HPDE6-E6E7 (cell line): Measurements from ENCODE around the gene ARHGEF7.
"Not testable (repeated sequence)": the region's sequence is repeated elsewhere in the genome, so short reads cannot be mapped to it uniquely, and the experiment has no call there.

ENCODE experiments used
- DNase-seq: peaks from one replicate; pipeline ENCODE4 v3.0.0; 2011; ENCODE audit warnings: missing footprints; ENCODE audit errors: extremely low spot score

ARHGEF7 gene, protein sequence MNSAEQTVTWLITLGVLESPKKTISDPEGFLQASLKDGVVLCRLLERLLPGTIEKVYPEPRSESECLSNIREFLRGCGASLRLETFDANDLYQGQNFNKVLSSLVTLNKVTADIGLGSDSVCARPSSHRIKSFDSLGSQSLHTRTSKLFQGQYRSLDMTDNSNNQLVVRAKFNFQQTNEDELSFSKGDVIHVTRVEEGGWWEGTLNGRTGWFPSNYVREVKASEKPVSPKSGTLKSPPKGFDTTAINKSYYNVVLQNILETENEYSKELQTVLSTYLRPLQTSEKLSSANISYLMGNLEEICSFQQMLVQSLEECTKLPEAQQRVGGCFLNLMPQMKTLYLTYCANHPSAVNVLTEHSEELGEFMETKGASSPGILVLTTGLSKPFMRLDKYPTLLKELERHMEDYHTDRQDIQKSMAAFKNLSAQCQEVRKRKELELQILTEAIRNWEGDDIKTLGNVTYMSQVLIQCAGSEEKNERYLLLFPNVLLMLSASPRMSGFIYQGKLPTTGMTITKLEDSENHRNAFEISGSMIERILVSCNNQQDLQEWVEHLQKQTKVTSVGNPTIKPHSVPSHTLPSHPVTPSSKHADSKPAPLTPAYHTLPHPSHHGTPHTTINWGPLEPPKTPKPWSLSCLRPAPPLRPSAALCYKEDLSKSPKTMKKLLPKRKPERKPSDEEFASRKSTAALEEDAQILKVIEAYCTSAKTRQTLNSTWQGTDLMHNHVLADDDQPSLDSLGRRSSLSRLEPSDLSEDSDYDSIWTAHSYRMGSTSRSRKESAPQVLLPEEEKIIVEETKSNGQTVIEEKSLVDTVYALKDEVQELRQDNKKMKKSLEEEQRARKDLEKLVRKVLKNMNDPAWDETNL

DNA sequence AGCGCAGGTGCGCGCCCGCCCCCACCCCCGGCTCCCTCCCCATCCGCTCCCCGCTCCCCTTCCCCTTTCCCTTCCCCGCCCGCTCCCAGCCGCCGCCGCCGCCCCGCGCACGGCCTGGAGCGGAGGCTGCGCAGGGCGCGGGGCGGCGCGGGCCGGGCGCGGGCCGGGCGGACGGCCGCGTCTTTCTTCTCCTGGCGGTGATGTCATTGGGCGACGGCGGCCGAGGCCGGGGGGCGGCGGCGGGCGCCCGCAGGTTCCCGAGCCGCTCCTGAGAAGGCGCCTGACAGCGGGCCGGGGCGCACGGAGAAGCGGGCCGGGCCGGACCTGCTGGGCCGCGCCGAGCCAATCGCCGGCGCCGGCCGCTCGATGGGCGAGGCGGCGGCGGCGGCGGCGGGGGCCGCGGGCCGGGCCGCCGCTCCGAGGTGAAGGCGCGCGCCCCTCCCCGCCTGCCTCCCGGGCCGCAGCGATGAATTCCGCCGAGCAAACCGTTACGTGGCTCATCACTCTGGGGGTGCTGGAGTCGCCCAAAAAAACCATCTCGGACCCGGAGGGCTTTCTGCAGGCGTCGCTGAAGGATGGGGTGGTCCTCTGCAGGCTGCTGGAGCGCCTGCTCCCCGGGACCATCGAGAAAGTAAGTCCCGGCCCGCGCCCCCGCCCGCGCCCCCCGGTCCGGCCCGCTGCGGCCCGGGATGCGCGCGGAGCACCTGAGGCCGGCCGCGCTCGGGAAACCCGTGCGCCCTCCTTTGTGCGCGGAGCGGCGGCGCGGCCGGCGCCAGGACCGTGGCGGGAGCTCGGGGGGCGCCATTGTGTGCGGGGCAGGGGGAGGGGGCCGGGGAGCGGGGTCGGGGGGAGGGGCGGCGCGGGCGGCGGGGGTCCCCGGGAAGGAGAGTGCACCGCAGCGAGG lies at the start of gene ARHGEF7:
Gene ARHGEF7 (plus strand): TSS at position 250 of the 904 bp plus-strand sequence. CDS start 217 bp downstream, at position 467.
- no peak for DNase-seq

DNA sequence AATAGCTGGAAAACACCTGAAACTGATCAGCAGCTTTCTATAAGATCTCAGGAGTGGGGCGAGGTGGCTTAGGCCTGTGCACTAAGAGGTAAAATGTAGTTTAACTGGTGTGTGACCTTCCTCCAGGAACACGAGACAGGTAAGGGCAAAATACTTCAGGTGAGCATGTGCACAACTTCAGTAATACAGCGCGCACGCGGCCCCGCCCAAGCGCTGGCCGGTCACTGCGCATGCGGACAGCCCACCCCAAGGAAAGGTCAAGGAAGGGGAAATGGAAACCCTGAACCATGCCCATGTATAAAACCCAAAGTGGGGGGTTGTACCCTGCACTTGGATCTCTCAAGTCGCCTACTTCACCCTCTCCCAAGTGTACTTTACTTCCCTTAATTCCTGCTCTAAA lies 49.4 kb upstream of the ARHGEF7 start:
- DNase-seq, result no peak

DNA sequence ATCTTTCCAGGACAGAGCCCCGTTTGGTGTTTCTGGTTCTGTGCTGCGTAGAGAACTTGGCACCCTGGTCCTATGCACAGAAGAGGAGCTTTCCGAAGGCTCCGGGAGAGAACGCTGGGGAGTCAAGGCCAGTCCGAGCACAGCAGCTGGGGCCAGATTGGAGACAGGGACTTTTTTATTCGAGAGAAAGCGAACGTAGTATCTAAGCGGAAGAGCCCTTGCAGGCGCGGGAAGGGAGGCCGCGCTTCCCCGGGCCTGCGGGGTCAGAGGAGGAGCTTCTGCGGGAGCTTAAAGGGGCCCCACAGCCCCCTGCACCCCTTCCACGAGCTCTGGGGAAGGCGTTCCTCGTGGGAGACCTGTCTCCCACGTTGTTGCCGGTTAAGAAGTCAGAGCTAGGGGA lies 48.6 kb upstream of the ARHGEF7 start:
- no peak for DNase-seq

DNA sequence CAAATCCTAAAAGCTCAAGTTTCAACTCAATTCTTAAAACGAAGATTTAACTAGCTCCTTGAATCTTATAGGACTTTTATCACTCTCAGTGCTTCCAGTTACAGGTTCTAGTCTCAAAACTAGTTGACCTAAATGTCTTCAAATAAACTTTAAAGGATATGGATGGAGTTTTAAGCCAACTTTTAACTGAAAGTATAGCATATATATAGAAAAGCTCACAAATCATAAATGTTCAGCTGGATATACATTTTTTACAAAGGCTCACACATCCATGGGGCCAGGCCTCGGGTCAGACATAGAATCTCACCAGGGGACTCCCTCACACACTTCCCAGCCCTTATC lies 47.1 kb upstream of the ARHGEF7 start:
- DNase-seq, result no peak

DNA sequence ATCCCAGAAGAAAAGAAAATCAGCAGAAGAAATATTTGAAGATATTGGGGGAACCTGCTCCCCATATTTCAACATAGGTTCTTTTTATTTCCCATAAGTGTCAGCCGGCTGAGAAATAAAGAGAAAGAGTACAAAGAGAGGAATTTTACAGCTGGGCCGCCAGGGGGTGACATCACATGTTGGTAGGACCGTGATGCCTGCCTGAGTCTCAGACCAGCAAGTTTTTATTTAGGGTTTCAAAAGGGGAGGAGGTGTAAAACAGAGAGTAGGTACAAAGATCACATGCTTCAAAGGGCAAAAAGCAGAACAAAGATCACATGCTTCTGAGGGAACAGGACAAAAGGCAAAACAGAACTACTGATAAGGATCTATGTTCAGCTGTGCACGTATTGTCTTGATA lies 44.0 kb upstream of the ARHGEF7 start:
- not testable (repeated sequence) for DNase-seq

DNA sequence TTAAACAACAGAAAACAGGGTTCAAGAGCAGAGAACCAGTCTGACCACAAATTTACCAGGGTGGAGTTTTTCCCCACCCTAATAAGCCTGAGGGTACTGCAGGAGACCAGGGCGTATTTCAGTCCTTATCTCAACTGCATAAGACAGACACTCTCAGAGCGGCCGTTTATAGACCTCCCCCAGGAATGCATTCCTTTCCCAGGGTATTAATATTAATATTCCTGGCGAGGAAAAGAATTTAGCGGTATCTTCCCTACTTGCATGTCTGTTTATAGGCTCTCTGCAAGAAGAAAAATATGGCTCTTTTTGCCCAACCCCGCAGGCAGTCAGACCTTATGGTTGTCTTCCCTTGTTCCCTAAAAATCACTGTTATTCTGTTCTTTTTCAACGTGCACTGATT lies 43.6 kb upstream of the ARHGEF7 start:
- DNase-seq, result not testable (repeated sequence)

DNA sequence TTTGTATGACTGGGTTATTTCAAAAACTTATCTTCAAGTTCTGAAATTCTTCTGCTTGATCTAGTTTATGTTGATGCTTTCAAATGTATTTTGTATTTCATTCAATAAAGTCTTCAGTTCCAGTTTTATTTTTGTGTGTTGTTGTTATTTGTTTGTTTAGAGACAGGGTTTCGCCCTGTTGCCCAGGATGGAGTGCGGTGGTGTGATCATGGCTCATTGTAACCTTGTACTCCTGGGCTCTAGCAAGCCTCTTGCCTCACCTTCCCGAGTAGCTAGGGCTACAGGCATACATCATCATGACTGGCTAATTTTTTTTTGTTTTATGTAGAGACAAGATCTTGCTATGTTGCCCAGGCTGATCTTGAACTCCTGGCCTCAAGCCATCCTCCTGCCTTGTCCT lies 40.3 kb upstream of the ARHGEF7 start:
- no peak for DNase-seq

DNA sequence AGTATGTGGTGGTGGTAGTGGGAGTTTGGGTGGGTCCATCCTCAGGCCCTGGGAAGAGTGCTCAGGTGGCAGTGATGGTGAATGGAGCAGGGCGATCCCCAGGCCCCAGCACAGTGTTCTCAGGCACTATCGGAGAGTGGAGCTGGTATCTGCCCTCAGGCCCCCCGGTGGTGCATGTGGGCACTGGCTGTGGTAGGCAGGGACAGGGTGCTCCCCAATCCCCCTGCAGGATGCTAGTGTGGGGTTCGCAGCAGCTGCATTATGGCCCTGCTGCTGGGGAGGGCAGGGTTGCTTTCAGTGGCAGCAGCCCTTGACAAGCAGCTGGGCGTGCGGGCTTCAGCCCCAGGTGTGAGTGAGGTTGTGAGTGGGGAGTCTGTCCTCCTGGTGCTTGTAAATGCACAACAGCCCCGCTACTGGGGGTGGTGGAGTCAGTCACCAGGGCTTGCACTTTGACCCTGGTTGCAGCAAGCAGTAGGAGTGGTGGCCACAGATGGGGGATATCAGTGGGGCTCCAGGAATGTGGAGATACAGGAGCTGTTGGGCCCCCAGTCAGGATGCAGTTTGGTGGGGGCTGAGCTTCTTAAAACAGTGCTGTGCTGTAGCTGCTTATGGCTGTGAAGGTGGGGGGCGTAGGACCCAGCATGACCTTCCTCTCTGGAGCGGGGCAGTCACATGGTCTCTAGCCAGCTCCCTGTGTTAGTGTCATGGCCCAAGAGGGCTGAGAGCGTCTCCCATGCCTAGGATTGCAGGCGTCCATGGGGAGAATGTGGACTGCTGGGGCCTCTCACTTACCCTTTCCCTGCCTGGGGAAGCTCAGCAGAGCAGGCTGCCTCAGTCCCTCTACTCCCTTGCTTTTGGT lies 38.7 kb upstream of the ARHGEF7 start:
- DNase-seq, result no peak

DNA sequence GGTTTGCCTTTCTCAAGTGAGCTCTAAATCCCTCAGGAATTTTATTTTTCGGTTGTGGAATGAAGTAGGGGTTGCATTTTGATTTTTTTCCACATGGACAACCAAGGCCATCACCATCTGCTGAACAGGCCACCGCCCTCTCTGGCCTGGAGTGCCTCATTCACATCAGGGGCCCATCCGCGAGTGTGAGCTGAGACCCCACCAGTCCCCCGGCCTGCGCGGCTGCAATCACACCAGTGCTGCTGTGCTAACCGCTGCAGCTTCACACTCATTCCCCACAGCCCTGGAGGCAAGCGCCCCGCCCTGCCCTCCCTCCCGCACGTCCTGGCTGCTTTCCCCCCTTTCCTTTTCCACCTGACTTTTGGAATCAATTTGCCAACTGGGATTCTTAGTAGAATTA lies 35.7 kb upstream of the ARHGEF7 start:
- no peak for DNase-seq

DNA sequence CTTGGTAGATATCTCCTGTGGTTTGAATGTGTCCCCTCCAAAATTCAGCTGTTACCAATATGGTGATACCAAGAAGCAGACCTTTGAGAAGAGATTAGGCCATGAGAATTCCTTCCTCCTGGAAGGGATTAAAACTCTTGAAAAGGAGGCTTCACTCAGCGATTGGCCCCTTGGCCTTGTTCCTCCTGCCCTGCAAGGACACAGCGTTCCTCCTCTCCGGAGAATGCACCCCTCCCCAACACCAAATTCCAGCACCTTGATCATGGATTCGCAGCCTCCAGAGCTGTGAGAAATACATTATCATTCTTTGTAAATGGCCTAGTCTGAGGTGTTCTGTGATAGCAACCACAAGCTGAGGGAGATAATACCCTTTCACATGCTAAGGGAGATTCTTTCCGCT lies 34.5 kb upstream of the ARHGEF7 start:
- no peak for DNase-seq

DNA sequence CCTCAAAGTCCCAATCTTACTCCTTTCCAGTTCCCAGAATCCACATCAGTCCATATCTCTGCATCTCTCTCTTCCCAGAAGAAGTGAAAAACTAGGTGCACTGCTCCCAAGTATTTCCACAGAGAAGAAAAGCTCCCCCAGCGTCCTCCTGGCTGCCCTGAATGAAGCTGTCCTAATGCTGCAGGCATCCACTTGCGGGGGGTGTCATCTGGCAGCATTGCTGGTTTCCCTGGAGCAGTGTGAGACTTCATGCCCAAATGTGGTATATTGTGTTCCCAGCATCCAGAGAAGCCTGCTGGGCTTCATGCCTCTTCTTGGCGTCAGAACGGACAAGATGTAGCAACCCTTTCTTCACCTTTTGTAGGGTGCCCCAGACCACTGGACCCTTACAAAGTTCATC lies 32.9 kb upstream of the ARHGEF7 start:
- DNase-seq, result no peak

DNA sequence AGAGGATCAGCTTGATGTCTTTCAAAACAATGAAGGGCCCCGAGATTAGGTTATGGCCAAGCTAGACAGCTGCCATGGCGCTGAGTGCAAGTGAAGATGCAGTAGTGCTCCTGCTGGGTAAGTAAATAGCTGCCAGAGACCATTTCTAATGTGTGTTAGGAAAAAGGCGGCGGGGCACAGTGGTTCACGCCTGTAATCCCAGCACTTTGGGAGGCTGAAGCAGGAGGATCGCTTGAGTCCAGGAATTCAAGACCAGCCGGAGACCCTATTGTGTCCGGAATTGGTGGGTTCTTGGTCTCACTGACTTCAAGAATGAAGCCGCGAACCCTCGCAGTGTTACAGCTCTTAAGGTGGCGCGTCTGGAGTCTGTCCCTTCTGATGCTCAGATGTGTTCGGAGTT lies 32.3 kb upstream of the ARHGEF7 start:
- not testable (repeated sequence) for DNase-seq

DNA sequence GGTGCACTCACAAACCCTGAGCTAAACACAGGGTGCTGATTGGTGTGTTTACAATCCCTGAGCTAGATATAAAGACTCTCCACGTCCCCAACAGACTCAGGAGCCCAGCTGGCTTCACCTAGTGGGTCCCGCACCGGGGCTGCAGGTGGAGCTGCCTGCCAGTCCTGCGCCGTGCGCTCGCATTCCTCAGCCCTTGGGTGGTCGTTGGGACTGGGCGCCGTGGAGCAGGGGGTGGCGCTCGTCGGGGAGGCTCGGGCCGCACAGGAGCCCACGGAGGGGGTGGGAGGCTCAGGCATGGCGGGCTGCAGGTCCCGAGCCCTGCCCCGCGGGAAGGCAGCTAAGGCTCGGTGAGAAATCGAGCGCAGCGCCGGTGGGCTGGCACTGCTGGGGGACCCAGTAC lies 31.4 kb upstream of the ARHGEF7 start:
- DNase-seq, result not testable (repeated sequence)

DNA sequence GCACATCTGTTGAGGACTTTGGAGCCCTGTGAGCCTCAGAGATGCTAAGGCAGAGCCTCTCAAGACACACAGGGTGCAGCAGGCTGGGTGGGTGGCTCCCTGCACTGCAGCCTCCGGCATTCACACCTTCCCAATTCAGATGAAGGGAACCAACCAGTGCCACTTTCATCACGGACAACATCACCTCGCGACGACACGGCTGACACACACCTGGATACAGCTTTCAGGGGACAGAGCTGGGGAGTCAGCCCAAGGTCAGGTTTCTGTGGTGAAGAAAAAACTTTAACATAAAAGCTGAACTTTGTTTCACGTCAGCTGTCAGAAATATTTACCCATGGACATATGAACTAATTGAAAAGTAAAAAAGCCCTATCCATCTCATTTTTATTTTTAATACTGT lies 24.9 kb upstream of the ARHGEF7 start:
- no peak for DNase-seq

DNA sequence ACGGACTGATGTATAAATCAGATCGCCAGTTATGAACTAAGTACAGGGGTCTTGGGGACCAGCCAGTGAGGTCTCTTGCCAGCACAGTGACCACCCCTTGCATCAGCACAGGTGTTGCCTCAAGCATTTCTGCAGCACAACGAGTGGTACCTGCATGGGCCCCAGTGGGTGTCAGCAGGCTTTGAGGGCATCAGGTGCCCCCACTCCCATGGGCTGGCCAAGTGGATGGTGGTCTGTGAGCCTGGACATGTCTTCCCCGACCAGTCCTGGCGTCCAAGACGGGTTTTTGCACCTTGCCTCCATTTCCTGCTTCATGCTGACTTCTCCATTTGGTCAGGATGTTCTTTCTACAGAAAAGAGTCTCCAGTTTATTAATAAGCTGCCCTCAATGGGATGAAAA lies 22.4 kb upstream of the ARHGEF7 start:
- no peak for DNase-seq

DNA sequence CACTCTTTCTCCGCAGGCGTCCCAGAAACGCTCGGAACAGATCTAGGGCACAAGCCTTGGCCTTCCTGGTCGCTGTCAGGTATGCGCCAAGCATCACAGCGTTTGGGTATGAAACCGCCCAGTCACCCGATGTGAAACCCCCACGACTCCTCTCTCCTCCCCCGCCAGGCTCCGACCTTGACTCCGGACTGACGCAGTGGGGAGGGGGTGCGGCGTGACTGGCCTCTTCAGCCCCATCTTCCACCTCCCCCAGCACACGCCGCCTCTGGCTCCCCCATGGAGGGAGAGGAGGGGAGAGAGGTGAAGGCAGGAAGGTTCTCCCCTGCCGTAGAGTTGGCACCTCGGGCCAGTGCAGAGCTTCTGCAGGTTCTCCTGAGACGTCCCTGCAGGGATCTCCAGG lies 22.0 kb upstream of the ARHGEF7 start:
- no peak for DNase-seq

DNA sequence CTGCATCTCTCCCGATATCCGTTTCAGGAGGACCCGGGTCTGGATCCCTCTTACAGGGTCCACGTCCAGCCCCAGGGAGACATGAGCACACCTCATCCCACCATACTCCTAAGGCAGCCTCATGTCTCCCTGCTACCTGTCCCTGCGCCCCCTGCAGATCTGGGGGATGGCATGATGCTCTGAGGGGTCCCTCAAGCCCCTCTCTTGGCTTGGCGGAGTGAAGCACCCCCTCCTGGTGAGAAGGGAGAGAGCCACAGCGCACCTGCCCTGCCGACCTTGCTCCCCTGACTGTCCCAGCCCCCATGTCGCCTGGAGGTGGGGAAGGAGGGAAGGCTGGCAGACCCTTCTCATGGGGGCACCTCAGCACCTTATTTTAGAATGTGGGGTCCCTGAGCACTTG lies 21.5 kb upstream of the ARHGEF7 start:
- no peak for DNase-seq

DNA sequence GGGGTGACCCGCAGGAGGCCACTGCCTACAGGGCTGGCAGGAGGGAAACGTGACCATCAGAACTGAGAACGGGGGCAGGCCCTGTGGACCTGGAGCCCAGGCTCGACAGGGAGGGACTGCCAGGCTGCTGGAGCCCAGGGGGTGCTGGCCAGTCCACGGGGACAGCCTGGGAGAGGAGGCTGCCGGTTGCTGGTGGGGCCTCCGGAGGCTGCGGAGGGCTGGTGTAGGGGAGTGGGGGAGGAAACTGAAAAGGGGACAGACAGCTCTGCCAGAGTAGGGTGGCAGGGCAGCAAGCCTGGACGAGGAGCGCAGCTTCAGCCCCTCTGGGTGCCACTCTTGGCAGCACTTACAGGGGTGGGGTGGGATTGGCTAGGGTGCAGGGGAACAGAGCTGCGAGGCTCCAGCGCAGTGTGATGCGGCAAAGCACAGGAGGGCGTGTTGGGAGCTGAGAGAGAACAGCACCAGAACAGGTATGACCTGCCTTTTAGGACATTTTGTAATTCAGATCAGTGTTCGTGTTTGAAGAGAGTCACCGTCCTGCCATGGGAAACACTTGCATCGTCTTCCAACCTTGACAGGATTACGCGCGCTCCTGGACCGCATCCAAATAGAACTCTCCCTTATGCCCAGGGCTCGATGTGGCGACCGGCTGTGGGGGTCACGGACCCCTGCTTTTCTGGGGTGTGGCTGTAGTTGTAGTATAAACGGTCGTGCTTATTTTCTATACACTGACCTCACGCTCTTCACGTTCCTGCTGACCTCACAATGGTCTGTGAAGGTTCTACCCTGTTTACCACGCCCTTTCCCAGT lies 19.9 kb upstream of the ARHGEF7 start:
- DNase-seq, result no peak

DNA sequence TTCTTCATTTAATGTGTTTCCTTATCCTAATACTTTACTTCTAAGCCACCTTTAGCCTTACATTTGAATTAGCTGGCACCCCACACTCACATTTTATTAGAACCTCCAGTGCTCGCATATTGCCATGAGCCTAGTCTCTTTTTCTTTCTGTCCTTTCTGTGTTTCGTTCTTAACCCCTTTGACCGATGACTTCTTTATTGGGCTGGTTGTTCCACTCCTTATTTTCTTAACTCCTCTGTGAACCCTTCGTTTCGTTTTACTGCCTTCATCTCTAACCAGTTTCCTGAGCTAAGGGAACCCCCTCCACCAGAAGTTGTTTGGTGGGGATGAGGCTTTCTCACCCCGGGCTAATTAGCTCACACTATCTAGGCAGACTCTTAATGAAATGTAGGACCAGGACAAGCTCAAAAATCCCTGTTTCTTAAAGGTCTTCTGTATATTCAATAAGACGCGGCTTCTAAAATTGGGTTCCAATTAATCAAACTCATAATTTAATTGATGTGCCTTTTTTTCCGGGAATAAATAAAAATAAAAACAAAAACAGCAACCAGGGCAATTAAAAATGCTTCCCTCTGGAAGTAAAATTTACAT lies 19.1 kb upstream of the ARHGEF7 start:
- no peak for DNase-seq

DNA sequence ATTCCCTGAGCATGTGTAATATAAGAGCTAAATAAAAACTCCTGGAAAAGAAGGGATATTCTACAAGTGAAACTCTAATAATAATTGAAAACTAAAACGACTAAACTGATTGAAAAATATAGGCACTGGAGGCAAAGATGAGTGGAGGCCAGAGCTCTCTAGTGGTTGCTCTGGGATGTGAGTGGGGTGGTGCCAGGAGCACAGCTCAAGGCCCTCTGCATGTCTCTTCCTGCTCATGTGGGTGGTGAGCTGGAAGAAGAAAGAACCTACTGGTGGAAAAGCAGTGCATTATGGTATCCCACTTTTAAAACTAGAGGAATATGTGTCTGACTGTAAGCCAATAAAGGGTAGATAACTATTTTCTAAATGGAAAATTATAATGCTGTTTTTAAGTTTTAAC lies 15.8 kb upstream of the ARHGEF7 start:
- DNase-seq, result no peak
